Testis (tissue), 2 donors: ENCODE data around the gene P2RX7.

ENCODE experiments used
- POLR2A ChIP-seq: fragments of 450-650 bp; IDR thresholded peaks from one replicate; pipeline ENCODE4 v1.6.1; 2017; ENCODE audit warnings: antibody characterized with exemption, mild to moderate bottlenecking, moderate library complexity
- TF ChIP-seq, protein P1 (sequence below), 3 experiments: fragments of 450-650 bp in 2 of 3; fragments of 200-600 bp in 1 of 3; sonication (generic) in 1 of 3; IDR thresholded peaks; one replicate each; pipeline ENCODE4 v1.5.1; 2016 to 2019; ENCODE audit warnings: antibody characterized with exemption in 3 of 3, mild to moderate bottlenecking in 2 of 3, moderate library complexity in 1 of 3

DNA sequence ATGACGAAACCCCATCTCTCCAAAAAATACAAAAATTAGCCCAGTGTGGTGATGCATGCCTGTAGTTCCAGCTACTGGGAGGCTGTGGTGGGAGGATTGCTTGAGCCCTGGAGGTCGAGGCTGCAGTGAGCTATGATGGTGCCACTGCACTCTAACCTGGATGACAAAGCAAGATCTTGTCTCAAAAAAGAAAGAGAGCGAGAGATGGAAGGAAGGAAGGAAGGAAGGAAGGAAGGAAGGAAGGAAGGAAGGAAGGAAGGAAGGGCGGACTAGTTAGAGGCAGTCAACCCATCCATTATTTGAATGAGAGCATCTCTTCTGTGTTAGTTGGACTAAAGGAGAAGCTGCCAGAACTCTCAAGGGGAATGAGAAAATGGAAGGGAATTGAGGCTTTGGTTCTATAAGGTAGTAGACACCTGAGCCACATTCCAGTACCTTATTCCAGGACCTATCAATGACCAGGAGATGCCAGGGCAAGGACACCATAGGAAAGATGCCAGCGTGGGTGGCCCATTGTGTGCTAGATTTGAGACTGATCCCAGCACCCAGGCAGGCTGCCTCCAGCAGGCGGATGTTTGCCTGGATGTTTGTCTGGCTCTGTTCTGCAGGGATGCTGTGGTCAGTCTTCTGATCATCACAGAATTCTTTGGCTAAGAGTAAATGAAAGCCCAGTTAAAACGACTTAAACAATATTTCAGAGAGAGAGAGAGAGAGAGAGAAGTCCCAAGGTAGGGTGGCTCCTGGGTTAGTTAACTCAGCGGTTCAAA, 11.5 kb upstream of the P2RX7 start:
- TF ChIP-seq, protein P1, sequence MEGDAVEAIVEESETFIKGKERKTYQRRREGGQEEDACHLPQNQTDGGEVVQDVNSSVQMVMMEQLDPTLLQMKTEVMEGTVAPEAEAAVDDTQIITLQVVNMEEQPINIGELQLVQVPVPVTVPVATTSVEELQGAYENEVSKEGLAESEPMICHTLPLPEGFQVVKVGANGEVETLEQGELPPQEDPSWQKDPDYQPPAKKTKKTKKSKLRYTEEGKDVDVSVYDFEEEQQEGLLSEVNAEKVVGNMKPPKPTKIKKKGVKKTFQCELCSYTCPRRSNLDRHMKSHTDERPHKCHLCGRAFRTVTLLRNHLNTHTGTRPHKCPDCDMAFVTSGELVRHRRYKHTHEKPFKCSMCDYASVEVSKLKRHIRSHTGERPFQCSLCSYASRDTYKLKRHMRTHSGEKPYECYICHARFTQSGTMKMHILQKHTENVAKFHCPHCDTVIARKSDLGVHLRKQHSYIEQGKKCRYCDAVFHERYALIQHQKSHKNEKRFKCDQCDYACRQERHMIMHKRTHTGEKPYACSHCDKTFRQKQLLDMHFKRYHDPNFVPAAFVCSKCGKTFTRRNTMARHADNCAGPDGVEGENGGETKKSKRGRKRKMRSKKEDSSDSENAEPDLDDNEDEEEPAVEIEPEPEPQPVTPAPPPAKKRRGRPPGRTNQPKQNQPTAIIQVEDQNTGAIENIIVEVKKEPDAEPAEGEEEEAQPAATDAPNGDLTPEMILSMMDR (IDR thresholded peaks at IDR 0.05), result no peak
- TF ChIP-seq POLR2A, result no peak
